ENCODE results near the gene CDC42EP5. TPM values are rescaled to one million over a fixed set of nuclear protein-coding genes. Genes with fewer than 3 reads are reported as not detected.

CDC42EP5 gene
- polyA plus RNA-seq, 1 of the 3 experiments (the other 2 are of a cell fraction): 13.5 TPM

GRCh38 chr19:54492568-54492967 is 19.5 kb upstream of the CDC42EP5 start (continued):
- TF ChIP-seq SIN3A (IDR thresholded peaks at IDR 0.05; ENCODE audit: borderline replicate concordance, low read depth, low read length): no peak

GRCh38 chr19:54489766-54490165 is 16.7 kb upstream of the CDC42EP5 start:
- ChIA-PET POLR2A (no interaction called here), CTCF (interaction anchor here (1.0 to 1.4 kb wide), 2 partner anchors 8 to 183 kb away, joined by 3 to 8 read pairs; no protein-coding TSS in a partner anchor)
- Histone ChIP-seq H3K4me3 (ENCODE audit: low read depth in 2 of 2, low read length in 1 of 2) (no peak overlapping the region), H3K79me2 (ENCODE audit: insufficient read depth) (no peaks in the 10 kb centered on the region), H3K4me2 (no peak overlapping the region), H3K4me1 (ENCODE audit: control insufficient read depth in 1 of 2, insufficient read depth in 2 of 2, low read depth in 1 of 2, low read length in 1 of 2) (no peaks in the 10 kb centered on the region), H3K36me3 (replicated peaks in 1 of 2; ENCODE audit: control insufficient read depth in 1 of 2, insufficient read depth in 2 of 2, low read length in 1 of 2) (no peaks in the 10 kb centered on the region), H3K27ac (ENCODE audit: low read depth in 2 of 2, low read length in 1 of 2) (no peak overlapping the region), H3F3A (replicated peaks; ENCODE audit: insufficient read depth) (no peaks in the 10 kb centered on the region), H2AFZ (ENCODE audit: low read depth) (no peak overlapping the region), H3K27me3 (ENCODE audit: insufficient read depth) (peaks cover 67% of the 10 kb centered on the region), H3K9me3 (no peaks in the 10 kb centered on the region), H4K20me1 (ENCODE audit: insufficient read depth) (no peaks in the 10 kb centered on the region), H3K9ac (no peak overlapping the region), H3K9me2 (no peaks in the 10 kb centered on the region)
- no peak for DNase-seq
- TF ChIP-seq TEAD4 (IDR thresholded peaks at IDR 0.05; ENCODE audit: borderline replicate concordance, insufficient read depth): no peak
- no peak for TF ChIP-seq GABPA (IDR thresholded peaks at IDR 0.05; ENCODE audit: low read depth)
- TF ChIP-seq USF1 (IDR thresholded peaks at IDR 0.05; ENCODE audit: borderline replicate concordance, low read depth): no peak
- no peak for TF ChIP-seq ZBTB33 (IDR thresholded peaks at IDR 0.05; ENCODE audit: borderline replicate concordance, low read depth)
- no peak for TF ChIP-seq JUND (IDR thresholded peaks at IDR 0.05)
- no peak for TF ChIP-seq YY1 (IDR thresholded peaks at IDR 0.05; ENCODE audit: low read depth)
- no peak for TF ChIP-seq EZH2phosphoT487 (IDR thresholded peaks at IDR 0.05; ENCODE audit: borderline replicate concordance, low read depth)
- no peak for TF ChIP-seq TCF12 (IDR thresholded peaks at IDR 0.05)
- TF ChIP-seq FOSL2 (IDR thresholded peaks at IDR 0.05; ENCODE audit: borderline replicate concordance, low read depth): no peak
- TF ChIP-seq FOXM1 (IDR thresholded peaks at IDR 0.05; ENCODE audit: low read depth): no peak
- 21% methylated on average over 9 of the region's 9 CpGs for WGBS (ENCODE audit: low lambda C conversion rate)

GRCh38 chr19:54489341-54489740 is 16.2 kb upstream of the CDC42EP5 start:
- no peaks in the 10 kb centered on the region for H4K20me1 ChIP-seq (ENCODE audit: insufficient read depth)
- H3K36me3 ChIP-seq (replicated peaks in 1 of 2; ENCODE audit: control insufficient read depth in 1 of 2, insufficient read depth in 2 of 2, low read length in 1 of 2): no peaks in the 10 kb centered on the region
- no peaks in the 10 kb centered on the region for H3K9me2 ChIP-seq
- ChIA-PET POLR2A (no interaction called here), CTCF (interaction anchor here (1.0 to 1.4 kb wide), 2 partner anchors 8 to 184 kb away, joined by 3 to 8 read pairs; no protein-coding TSS in a partner anchor)
- no peaks in the 10 kb centered on the region for H3F3A ChIP-seq (replicated peaks; ENCODE audit: insufficient read depth)
- H3K27me3 ChIP-seq (ENCODE audit: insufficient read depth): peaks cover 66% of the 10 kb centered on the region
- no peak overlapping the region for H3K4me2 ChIP-seq
- H3K27ac ChIP-seq (ENCODE audit: low read depth in 2 of 2, low read length in 1 of 2): no peak overlapping the region
- H3K9ac ChIP-seq: no peak overlapping the region
- TF ChIP-seq TAF1 (IDR thresholded peaks at IDR 0.05; ENCODE audit: borderline replicate concordance, low read depth, low read length) (no peak), EZH2phosphoT487 (IDR thresholded peaks at IDR 0.05; ENCODE audit: borderline replicate concordance, low read depth) (no peak)
- no peak overlapping the region for H3K4me3 ChIP-seq (ENCODE audit: low read depth in 2 of 2, low read length in 1 of 2)
- no peak for DNase-seq
- H3K79me2 ChIP-seq (ENCODE audit: insufficient read depth): no peaks in the 10 kb centered on the region
- WGBS (ENCODE audit: low lambda C conversion rate): 11% methylated on average over 7 of the region's 7 CpGs
- H3K4me1 ChIP-seq (ENCODE audit: control insufficient read depth in 1 of 2, insufficient read depth in 2 of 2, low read depth in 1 of 2, low read length in 1 of 2): no peaks in the 10 kb centered on the region
- H3K9me3 ChIP-seq: no peaks in the 10 kb centered on the region
- no peak overlapping the region for H2AFZ ChIP-seq (ENCODE audit: low read depth)
